ENCODE results near the gene SUPT20HL2. TPM values are rescaled to one million over a fixed set of nuclear protein-coding genes. Genes with fewer than 3 reads are reported as not detected.
"Not testable (repeated sequence)": the region's sequence is repeated elsewhere in the genome, so short reads cannot be mapped to it uniquely, and the experiment has no call there.

SUPT20HL2 gene
- total RNA-seq, 2 experiments from 2014 or later, result not detected

- Mint-ChIP-seq H3K4me3 (no peak overlapping the region), H3K27ac (no peak overlapping the region), H3K4me1 (no peaks in the 10 kb centered on the region), H3K27me3 (peaks cover 5% of the 10 kb centered on the region), H3K9me3 (ENCODE audit: low read depth) (no peaks in the 10 kb centered on the region), H3K36me3 (no peaks in the 10 kb centered on the region)
- no peak for DNase-seq
- CTCF ChIA-PET, result interaction anchor here (0.9 kb wide), 1 partner anchor 38 kb away, joined by 3 read pairs; no protein-coding TSS in a partner anchor
- no peak for ATAC-seq
These were observed 19.0 kb upstream of the SUPT20HL2 start for GRCh38 chrX:24332878-24333277.

GRCh38 chrX:24325231-24325630, 11.4 kb upstream of the SUPT20HL2 start:
- Mint-ChIP-seq H3K4me3 (no peak overlapping the region), H3K27me3 (peaks cover 8% of the 10 kb centered on the region), H3K27ac (no peak overlapping the region), H3K36me3 (no peaks in the 10 kb centered on the region), H3K4me1 (no peaks in the 10 kb centered on the region), H3K9me3 (ENCODE audit: low read depth) (no peaks in the 10 kb centered on the region)
- DNase-seq, result no peak
- CTCF ChIA-PET, result no interaction called here
- ATAC-seq, result no peak

- no peak overlapping the region for H3K27ac Mint-ChIP-seq
- no peak for ATAC-seq
- H3K36me3 Mint-ChIP-seq, result no peaks in the 10 kb centered on the region
- DNase-seq, result no peak
- CTCF ChIA-PET, result no interaction called here
- no peaks in the 10 kb centered on the region for H3K9me3 Mint-ChIP-seq (ENCODE audit: low read depth)
- H3K4me1 Mint-ChIP-seq, result no peaks in the 10 kb centered on the region
- peaks cover 5% of the 10 kb centered on the region for H3K27me3 Mint-ChIP-seq
- H3K4me3 Mint-ChIP-seq, result no peak overlapping the region
These were observed 8.0 kb upstream of the SUPT20HL2 start for GRCh38 chrX:24321741-24322395.

- CTCF ChIA-PET, result no interaction called here
These were observed 3.7 kb upstream of the SUPT20HL2 start for GRCh38 chrX:24317567-24317966.

GRCh38 chrX:24316111-24316510, 2.2 kb upstream of the SUPT20HL2 start:
- no peaks in the 10 kb centered on the region for H3K4me1 Mint-ChIP-seq
- no peaks in the 10 kb centered on the region for H3K36me3 Mint-ChIP-seq
- no peak for ATAC-seq
- no peak overlapping the region for H3K4me3 Mint-ChIP-seq
- no peak for DNase-seq
- H3K27ac Mint-ChIP-seq, result no peak overlapping the region
- H3K9me3 Mint-ChIP-seq (ENCODE audit: low read depth), result no peaks in the 10 kb centered on the region
- H3K27me3 Mint-ChIP-seq, result no peaks in the 10 kb centered on the region
- CTCF ChIA-PET, result no interaction called here

More at GRCh38 chrX:24317567-24317966, 3.7 kb upstream of the SUPT20HL2 start:
- H3K27me3 Mint-ChIP-seq, result no peaks in the 10 kb centered on the region
- H3K4me3 Mint-ChIP-seq, result no peak overlapping the region
- no peaks in the 10 kb centered on the region for H3K4me1 Mint-ChIP-seq
- H3K9me3 Mint-ChIP-seq (ENCODE audit: low read depth), result no peaks in the 10 kb centered on the region
- no peak for DNase-seq
- H3K27ac Mint-ChIP-seq, result no peak overlapping the region
- no peaks in the 10 kb centered on the region for H3K36me3 Mint-ChIP-seq
- ATAC-seq, result no peak

- H3K36me3 Mint-ChIP-seq; H3K4me3 Mint-ChIP-seq; ATAC-seq; H3K27me3 Mint-ChIP-seq; H3K9me3 Mint-ChIP-seq (ENCODE audit: low read depth); CTCF ChIA-PET; H3K27ac Mint-ChIP-seq; H3K4me1 Mint-ChIP-seq; DNase-seq: not testable (repeated sequence)
These were observed 1.6 kb downstream of the SUPT20HL2 start for GRCh38 chrX:24312249-24312607.

GRCh38 chrX:24311507-24312248, 2.2 kb downstream of the SUPT20HL2 start:
- H3K4me1 Mint-ChIP-seq; H3K27me3 Mint-ChIP-seq; H3K27ac Mint-ChIP-seq; H3K9me3 Mint-ChIP-seq (ENCODE audit: low read depth); CTCF ChIA-PET; H3K36me3 Mint-ChIP-seq; H3K4me3 Mint-ChIP-seq; ATAC-seq; DNase-seq: not testable (repeated sequence)

- H3K27me3 Mint-ChIP-seq; DNase-seq; H3K9me3 Mint-ChIP-seq (ENCODE audit: low read depth); H3K36me3 Mint-ChIP-seq; H3K27ac Mint-ChIP-seq; ATAC-seq; CTCF ChIA-PET; H3K4me1 Mint-ChIP-seq; H3K4me3 Mint-ChIP-seq: not testable (repeated sequence)
These were observed 3.0 kb downstream of the SUPT20HL2 start for GRCh38 chrX:24310916-24311315.

DNA sequence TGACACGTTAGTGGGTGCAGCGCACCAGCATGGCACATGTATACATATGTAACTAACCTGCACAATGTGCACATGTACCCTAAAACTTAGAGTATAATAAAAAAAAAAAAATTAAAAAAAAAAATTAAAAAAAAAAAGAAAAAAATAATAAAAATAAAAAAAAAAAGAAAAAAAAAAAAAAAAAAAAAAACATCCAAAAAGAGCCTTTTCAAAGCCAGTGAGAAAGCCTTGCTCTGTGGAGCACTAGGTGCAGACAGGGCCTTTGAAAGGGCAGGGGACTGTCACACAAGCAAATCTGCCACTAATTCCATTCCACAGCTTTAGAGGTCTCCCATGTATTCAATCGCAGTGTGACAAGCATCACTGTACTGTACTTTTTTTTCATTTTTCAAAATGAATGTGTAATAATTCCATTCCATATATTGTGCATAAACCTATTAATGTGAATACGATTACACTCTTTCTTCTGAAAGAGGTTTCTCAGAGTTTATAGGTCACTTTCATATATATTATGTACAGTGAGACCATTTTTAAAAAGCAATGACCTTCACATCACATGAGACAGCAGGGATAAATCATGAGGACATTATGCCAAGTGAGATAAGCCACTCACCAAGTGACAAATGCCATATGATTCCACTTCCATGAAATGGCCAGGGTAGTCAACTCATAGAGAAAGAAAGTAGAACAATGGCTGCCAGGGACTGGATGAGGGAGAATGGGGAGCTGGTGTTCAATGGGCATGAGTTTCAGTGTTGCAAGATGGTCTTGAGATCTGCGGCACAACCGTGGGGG, 4.1 kb downstream of the SUPT20HL2 start:
- H3K27ac Mint-ChIP-seq; H3K4me1 Mint-ChIP-seq; CTCF ChIA-PET; ATAC-seq; H3K27me3 Mint-ChIP-seq; H3K36me3 Mint-ChIP-seq; H3K9me3 Mint-ChIP-seq (ENCODE audit: low read depth); DNase-seq; H3K4me3 Mint-ChIP-seq: not testable (repeated sequence)

DNA sequence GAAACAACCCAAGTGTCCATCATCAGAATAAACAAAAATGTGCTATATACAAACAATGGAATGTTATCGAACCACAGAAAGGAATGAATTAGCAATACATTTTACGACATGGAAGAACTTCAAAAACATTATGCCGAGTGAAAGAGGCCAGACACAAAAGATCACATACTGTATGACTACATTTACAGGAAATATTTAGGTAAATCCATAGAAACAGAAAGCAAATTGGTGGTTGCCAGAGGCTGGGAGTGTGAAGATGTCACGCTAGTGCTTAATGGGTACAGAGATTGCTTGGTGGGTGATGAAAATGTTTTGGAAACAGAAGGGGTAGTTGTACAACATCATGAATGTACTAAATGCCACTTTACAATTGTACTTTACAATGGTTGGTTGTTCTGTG, 5.1 kb downstream of the SUPT20HL2 start:
- H3K9me3 Mint-ChIP-seq (ENCODE audit: low read depth); DNase-seq; CTCF ChIA-PET; H3K36me3 Mint-ChIP-seq; H3K4me3 Mint-ChIP-seq; H3K4me1 Mint-ChIP-seq; H3K27ac Mint-ChIP-seq; H3K27me3 Mint-ChIP-seq: not testable (repeated sequence)
- peak; percentile 66 for ATAC-seq

DNA sequence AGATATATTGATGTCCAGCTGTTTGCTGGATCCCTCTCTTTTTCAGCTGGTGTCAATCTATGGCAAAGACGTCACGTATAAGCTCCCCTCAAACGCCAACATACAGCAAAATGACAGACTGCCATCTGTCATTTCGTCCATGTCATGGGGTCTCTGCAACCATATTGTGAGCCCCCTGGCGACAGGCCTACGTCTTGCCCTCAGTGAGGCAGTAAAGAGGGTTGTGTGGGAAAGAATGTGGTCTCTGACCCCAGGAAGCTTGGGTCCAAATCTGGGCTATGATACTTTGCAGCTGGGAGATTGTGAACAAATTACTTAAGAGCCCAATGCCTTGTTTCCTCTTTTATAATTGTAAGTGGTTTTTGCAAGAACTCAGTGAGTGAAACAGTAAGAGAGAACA, 7.4 kb downstream of the SUPT20HL2 start:
- no peak for DNase-seq
- Mint-ChIP-seq H3K4me1 (peaks cover 8% of the 10 kb centered on the region), H3K27ac (no peak overlapping the region), H3K36me3 (no peaks in the 10 kb centered on the region), H3K9me3 (ENCODE audit: low read depth) (no peaks in the 10 kb centered on the region), H3K27me3 (no peaks in the 10 kb centered on the region), H3K4me3 (no peak overlapping the region)
- CTCF ChIA-PET, result interaction anchor here (1.6 kb wide), 1 partner anchor 89 kb away, joined by 3 read pairs; no protein-coding TSS in a partner anchor
- no peak for ATAC-seq

- H3K4me1 Mint-ChIP-seq, result peaks cover 8% of the 10 kb centered on the region
- DNase-seq, result no peak
- no peak overlapping the region for H3K4me3 Mint-ChIP-seq
- no peaks in the 10 kb centered on the region for H3K36me3 Mint-ChIP-seq
- H3K27me3 Mint-ChIP-seq, result no peaks in the 10 kb centered on the region
- CTCF ChIA-PET, result interaction anchor here (1.6 kb wide), 1 partner anchor 90 kb away, joined by 3 read pairs; no protein-coding TSS in a partner anchor
- no peak for ATAC-seq
- no peak overlapping the region for H3K27ac Mint-ChIP-seq
- H3K9me3 Mint-ChIP-seq (ENCODE audit: low read depth), result no peaks in the 10 kb centered on the region
These were observed 8.0 kb downstream of the SUPT20HL2 start for GRCh38 chrX:24305905-24306304.

GRCh38 chrX:24301806-24302205, 12.1 kb downstream of the SUPT20HL2 start:
- no peaks in the 10 kb centered on the region for H3K27me3 Mint-ChIP-seq
- no peaks in the 10 kb centered on the region for H3K9me3 Mint-ChIP-seq (ENCODE audit: low read depth)
- DNase-seq (no peak), ATAC-seq (no peak)
- CTCF ChIA-PET, result no interaction called here
- H3K4me1 Mint-ChIP-seq, result no peaks in the 10 kb centered on the region
- no peak overlapping the region for H3K27ac Mint-ChIP-seq
- no peaks in the 10 kb centered on the region for H3K36me3 Mint-ChIP-seq
- no peak overlapping the region for H3K4me3 Mint-ChIP-seq

GRCh38 chrX:24301060-24301459, 12.8 kb downstream of the SUPT20HL2 start:
- H3K4me3 Mint-ChIP-seq, result no peak overlapping the region
- H3K9me3 Mint-ChIP-seq (ENCODE audit: low read depth), result no peaks in the 10 kb centered on the region
- H3K4me1 Mint-ChIP-seq, result no peaks in the 10 kb centered on the region
- no peak overlapping the region for H3K27ac Mint-ChIP-seq
- DNase-seq (no peak), ATAC-seq (no peak)
- H3K36me3 Mint-ChIP-seq, result no peaks in the 10 kb centered on the region
- CTCF ChIA-PET, result no interaction called here
- no peaks in the 10 kb centered on the region for H3K27me3 Mint-ChIP-seq
